ACHN (cell line): Measurements from ENCODE around the gene RPA4.

Experiments
- DNase-seq: peaks from one replicate; pipeline ENCODE4 v3.0.0-alpha.2; 2015
- in situ Hi-C: cut with HindIII; loops from 2 replicates; pipeline ENCODE4 v1.10.0; 2017; ENCODE audit warnings: low sequenced_read_pairs, low pct_ligation_motif_present, low pct_unique_long_range_greater_than_20kb

Gene RPA4

GRCh38 chrX:96929036-96929435 lies 45.3 kb downstream of the RPA4 start:
- in situ Hi-C loops = no loop called here
- no peak for DNase-seq
